Erythroblast (primary cell): ENCODE data around the gene LIPE.
A peak's percentile ranks its signal among the peaks of the same experiment; 100 is the strongest.
"Not testable (repeated sequence)": the region's sequence is repeated elsewhere in the genome, so short reads cannot be mapped to it uniquely, and the experiment has no call there.

ENCODE experiments used
- DNase-seq, 2 experiments: peaks; one replicate each; lab custom pipeline; 2025; lab: John Stamatoyannopoulos, UW
- GATA1 ChIP-seq: IDR thresholded peaks from 2 replicates; pipeline ENCODE4 v1.6.1; 2011; ENCODE audit warnings: low read depth, mild to moderate bottlenecking, control low read depth, low read length, moderate library complexity
- POLR2A ChIP-seq: IDR thresholded peaks from 2 replicates; pipeline ENCODE4 v1.6.1; 2011; ENCODE audit warnings: mild to moderate bottlenecking, low read length

The LIPE gene

DNA sequence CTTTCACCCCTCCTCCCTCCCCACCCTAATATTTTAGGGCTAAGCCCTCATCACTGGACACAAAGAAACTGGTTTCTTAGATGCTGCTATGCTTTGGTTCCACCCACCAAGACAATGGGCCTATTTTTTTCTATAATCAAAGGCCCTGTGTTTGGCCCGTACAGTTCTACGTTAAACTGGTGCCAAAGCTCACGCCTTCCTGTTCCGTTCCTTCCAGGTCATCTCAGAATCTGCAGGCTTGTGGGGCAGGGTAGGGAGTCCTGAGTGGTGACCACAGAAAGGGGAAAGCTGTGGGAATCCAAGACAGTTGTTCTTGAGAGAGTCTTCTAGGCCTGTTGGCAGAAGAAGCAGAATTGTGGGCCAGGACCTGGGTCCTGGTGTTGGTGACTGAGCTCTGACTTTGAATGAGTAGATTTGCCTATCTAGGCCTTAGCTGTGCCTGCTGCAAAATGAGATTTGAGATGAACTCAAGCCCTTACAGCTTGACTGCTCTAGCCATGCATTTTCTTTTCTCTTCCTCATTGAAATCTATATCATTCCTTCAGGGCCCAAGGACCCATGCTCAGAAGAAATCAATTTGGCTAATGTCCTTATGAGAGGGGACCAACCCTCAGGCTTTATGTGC lies 34.6 kb upstream of the LIPE start:
- no peak for DNase-seq

DNA sequence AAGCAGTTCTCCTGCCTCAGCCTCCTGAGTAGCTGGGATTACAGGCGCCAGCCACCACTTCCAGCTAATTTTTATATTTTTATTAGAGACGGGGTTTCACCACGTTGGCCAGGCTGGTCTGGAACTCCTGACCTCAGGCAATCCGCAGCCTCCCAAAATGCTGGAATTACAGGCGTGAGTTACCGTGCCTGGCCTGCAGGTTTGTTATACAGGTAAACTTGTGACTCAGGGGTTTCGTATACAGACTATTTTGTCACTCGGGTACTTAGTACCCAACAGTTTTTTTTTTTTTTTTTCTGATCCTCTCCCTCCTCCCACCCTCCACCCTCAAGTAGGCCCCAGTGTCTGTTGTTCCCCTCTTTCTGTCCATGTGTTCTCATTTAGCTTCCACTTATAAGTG lies 34.0 kb upstream of the LIPE start:
- DNase-seq = not testable (repeated sequence)

More for the DNA sequence above, 34.6 kb upstream of the LIPE start:
- TF ChIP-seq POLR2A (no peak), GATA1 (no peak)

DNA sequence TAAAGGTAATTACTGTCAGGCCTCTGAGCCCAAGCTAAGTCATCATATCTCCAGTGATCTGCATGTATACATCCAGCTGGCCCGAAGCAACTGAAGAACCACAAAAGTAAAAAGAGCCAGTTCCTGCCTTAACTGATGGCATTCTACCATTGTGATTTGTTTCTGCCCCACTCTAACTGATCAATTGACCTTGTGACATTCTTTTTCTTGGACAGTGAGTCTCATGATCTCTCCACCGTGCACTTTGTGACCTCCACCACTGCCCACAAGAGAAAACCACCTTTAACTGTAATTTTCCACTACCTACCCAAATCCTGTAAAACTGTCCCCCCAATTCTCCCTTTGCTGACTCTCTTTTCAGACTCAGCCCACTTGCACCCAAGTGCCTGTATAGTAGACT lies 32.7 kb upstream of the LIPE start:
- TF ChIP-seq GATA1 (no peak), POLR2A (no peak)

DNA sequence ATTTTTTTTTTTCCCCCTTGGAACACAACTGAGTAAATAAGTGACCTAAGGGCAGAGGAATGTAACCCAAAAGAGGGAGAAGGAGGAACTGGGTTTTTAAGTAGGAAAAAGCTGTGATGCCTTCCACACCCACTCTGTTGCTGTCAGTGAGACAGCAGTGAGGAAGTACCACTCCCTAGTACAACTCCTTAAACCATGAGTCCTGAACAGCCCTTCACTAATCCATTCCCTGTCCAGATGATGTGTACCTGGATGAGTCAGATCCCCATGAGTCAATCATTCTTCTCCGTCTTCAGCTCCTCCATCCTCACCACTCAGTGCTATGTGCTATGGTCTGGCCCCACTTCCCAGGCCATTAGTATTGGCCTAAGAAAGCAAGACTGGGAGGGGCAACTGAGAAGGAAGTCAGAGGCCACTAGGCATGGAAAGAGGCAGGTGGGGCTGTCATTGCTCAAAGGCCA lies 28.5 kb upstream of the LIPE start:
- no peak for DNase-seq
- no peak for TF ChIP-seq GATA1
- TF ChIP-seq POLR2A = no peak

More for the DNA sequence above, 32.7 kb upstream of the LIPE start:
- no peak for DNase-seq

DNA sequence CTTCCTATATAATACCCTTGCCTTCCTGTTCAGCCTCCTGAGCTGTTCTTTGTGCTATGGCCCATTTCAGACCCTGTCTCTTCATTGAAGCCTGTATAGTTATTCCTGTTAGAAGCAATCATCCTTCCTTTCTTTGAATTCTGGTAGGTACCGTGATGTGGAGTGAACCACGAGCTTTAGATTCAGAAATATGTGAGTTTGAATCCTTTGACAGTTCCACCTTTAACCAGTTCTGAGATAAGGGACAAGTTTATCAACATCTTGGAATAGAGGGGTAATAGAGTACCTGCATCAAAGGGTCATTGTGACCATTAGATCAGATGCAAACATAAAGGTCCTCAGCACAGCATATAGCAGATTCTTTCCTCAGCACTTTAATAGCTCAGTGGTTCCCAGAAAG lies 27.9 kb upstream of the LIPE start:
- no peak for DNase-seq
- TF ChIP-seq GATA1 (no peak), POLR2A (no peak)

DNA sequence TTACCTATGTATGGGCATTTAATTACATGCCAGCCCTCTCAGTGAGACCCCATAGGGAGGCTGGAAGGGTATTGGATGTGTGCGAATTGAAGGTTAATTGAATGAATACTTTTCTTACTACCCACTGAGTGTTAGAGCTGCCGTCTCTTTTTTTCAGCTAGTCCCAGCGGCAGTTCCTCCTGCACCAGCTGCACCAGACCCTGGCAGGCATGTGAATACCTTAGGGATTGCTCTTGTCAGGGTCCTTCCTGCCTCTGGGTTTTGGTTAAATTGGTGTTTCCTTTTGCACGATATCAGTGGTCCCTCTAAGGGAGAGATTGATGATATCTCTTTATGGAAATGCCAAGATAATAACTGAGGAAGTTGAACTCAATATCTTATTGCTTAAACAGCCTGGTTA lies 25.4 kb upstream of the LIPE start:
- TF ChIP-seq GATA1 (no peak), POLR2A (no peak)
- no peak for DNase-seq

DNA sequence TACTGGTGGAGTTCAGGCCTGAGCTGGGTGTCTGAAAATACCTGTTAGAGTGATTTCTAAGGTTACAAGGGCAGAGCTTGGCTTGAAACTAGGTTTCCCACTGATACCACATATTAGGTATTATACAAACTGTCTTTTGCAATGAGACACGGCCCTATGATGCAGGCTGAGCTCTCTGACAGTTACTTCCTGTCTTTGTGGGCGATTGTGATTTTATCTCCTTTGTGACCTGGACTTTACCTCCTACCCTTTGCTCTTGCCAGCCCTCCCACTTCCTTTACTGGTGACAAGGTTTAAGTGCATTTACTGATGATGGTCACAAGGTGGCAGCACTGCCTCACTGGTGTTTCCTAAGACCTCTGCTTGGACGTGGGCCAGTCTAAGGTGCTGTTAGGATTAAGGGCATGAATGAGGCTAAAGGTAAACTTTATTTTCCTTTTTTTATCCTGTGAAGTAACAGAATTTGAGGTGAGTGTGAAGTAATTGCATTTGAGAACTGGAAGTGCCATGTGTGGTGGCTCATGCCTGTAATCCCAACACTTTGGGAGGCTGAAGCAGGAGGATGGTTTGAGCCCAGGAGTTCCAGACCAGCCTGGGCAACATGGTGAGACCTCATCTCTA lies 23.2 kb upstream of the LIPE start:
- TF ChIP-seq GATA1 = no peak
- TF ChIP-seq POLR2A = no peak
- peak; percentile 81 to 90 for DNase-seq

DNA sequence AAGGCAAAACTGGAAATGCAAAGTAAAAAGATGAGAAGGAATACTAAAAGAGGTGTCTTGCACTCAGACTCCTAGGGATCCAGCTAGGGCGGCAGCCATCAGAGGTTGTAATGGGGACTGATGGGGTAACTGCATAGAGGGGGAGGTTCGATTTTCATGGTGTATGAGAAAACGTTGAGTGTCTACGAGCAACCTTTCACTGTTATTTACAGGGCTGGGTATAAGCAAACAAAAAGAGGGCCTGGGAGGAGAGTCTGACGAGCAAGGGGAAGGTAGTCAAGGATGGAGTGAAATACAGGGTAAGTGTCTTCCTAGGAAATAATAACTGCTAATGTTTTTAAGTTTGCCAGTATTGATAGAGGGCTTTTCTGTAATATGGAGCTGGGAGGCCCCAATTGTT lies 21.1 kb upstream of the LIPE start:
- not testable (repeated sequence) for DNase-seq

DNA sequence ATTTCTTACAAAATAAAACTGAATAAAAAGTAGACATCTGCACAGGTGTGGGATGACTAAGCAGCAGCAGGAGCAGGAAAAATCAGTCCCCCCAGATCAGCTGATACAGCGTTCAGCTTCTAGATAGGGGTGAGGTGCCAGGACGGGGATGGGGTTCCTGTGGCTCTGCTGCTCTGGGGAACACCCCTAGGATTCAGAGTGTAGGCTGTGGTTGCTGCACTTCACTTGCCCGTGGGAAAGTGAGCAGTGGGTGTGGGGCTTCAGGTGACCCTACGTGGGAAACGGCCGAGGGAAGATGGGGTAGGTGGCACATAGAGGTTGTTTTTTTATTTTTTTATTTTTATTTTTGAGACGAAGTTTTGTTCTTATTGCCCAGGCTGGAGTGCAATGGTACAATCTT lies 18.8 kb upstream of the LIPE start:
- TF ChIP-seq POLR2A (no peak), GATA1 (no peak)
- no peak for DNase-seq

DNA sequence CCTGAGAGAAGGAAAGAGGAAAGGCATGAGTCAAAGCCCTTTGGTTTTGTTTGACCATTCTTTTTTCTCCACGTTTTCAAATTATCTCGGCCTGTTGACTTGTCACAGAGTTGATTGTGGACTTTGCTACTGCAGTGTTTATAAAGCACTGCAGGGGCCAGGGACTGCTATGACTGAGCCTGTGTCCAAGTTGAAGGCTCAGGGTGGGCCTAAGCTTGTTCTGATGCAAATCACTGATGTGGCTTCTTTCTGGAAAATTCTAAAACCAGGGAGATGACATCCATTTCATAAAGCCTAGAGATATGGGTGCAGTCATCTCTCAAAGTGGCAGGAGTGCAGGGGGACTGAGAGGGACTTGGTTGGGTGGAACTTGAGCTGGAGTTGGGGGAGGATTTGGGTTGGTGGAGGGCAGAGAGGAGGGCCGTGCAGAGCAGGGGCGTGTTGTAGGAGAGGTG lies 16.8 kb upstream of the LIPE start:
- TF ChIP-seq GATA1 = no peak
- no peak for TF ChIP-seq POLR2A
- no peak for DNase-seq

DNA sequence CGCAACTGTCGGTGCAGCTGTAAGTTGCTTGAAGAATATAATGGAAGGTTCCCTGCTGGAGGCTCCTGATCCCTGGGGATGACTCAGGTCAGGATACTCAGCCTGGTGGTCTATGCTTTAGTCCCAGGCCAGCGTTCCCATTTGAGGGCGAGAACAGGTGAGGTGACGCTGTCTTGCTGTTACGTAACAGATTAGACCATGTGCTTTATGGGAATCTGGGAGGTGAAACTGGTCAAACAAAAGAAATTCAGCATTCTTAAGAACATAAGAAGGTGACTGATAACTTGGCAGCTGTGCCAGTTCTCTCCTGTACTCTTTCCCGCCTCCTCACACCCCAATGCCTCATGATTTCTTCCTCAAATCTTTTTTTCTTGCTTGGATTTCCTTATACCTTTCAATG lies 15.6 kb upstream of the LIPE start, which contains the start of gene CXCL17:
TSS of gene CXCL17 (minus strand) at position 114 of the 400 bp plus-strand sequence. CDS start 114 bp downstream, outside the sequence.
- no peak for TF ChIP-seq GATA1
- TF ChIP-seq POLR2A = no peak
- DNase-seq = no peak

DNA sequence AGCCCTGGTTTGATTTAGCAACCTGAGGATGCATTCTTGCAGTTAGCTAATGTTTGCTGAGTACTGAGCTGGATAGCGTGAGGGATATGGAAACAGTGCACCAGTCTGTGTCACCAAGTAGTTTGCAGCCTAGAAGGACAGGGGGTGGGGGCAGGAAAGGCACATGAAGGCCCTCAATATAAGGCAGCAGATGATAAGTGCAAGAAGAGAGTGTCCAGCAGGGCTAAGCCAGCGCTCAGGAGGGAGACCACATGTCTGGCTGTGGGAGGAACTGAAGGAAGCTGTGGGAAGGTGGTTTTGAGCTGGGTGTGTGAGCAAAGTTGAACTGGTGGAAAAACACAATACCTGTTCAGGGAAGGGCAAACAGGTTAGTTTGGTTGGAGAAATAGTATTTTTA lies 13.9 kb upstream of the LIPE start:
- DNase-seq = no peak
- no peak for TF ChIP-seq POLR2A
- no peak for TF ChIP-seq GATA1

DNA sequence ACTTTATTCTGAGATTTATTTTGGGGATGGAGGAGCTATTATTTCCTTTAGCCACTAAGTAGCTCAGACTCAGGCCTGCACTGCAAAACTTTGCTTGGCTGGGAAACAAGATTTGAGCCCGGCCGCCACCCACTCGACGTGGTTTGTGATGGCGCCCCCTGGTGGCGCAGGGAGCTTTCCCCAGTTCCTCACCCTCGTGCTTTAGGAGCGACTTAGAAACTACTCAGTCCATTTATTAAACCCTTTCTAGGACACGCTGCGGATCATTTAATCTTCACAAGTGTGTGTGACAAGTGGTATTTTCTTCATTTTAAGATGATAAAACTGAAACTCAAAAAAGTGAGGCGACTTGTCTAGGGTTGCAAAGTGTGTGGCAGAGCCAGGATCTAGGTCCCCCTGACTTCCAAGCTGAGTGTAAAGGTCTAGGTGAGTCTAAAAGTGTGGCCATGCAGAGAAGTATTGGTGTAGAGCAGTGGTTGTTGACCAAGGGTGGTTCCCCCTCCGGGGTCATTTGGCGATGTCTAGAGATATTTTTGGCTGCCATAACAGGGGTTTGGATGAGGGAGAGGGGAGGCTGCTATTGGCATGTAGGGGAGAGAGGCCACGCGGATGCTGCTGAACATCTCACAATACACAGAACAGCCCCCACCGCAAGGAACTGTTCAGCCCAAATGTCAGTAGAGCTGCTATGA lies 13.3 kb upstream of the LIPE start:
- TF ChIP-seq GATA1 (no peak), POLR2A (no peak)

DNA sequence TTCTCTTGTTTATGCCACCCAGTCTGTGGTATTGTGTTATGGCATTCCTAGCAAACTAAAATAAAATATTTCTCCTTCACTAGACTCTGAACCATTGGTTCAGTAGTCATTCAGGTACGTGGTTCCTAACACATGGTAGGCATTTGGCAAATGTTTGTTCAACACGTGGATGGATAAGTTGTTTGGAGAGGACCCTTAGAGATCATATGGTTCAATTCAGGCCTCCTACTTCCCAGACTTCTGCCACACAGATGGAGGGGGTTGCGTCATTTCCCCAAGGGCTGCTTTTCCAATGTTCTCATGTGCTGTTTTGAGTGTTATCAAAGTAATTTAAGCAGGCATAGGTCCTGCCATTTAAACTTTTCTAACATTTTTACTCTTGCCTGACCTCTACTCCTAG lies 8.8 kb upstream of the LIPE start:
- no peak for DNase-seq
- TF ChIP-seq GATA1 (no peak), POLR2A (no peak)

More for the DNA sequence above, 13.3 kb upstream of the LIPE start:
- DNase-seq = peak; percentile 77 to 87
